ENCODE data around the gene OR10A6.

OR10A6 gene

DNA sequence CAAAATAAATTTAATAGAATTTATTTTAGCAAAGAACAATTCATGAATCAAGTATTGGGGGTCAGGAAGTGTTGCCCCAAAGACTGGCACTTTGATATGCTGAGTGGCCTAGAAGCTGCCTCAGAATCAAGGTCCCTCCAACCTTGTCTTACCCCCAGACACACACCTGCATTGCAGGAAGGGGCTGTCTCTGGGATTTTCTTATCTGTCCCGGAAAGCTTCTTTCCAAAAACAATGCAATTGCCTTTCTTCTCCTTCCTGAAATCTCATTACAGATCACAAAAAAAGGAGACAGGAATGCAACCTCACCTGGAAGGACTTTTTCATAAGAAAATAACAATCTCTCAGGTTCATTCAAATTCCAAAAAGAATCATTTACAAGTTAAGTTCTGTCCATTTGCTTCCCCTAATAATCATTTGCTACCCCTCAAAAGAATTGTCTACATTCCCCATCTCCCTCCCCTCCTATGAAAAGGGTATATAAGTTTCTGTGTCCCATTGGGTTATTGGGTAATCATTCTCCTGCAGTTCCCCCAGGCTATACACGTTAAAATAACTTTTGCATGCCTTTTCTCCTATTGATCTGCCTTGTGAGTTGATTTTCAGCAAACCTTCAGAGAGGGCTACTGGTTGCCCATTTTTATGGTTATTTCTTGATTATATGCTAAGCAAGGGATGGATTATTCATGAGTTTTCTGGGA, 21.3 kb downstream of the OR10A6 start:
- DNase-seq: no peak

DNA sequence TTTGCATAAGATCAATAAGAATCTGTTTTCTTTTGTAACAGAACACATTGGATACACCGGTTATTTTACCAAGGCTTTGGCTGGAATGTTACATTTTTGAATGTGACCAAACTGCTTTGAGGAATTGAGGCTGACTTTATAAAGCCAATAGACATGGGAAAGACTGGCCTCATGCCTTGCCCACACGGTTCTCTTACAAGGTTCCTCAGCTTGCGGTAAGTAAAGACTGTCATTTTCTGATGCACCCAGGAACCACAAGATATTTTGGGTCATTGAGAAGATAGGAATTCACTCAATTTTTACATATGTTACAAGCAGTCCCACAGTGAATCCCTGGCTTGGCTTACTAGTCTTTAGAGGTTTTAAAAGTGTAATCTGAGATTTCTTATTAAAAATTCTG, 23.9 kb downstream of the OR10A6 start:
- no peak for DNase-seq

DNA sequence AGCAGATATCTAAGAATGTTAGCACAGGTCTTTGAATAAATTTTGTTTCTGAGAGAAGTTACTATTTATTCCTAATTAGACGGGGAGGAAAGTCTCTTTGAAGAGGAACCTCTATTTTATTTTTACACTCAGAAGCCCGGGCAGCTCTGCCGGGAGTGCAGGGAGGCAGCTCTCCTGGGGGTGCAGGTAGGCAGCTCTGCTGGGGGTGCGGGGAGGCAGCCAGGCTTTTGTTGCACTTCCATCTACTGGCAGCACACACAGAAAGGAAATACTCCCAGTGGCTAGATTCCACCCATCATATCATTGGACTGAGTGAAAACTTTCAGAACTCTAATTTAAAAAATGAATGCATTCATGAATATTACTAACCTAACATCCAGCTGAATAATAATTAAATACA, 24.6 kb downstream of the OR10A6 start:
- no peak for DNase-seq

DNA sequence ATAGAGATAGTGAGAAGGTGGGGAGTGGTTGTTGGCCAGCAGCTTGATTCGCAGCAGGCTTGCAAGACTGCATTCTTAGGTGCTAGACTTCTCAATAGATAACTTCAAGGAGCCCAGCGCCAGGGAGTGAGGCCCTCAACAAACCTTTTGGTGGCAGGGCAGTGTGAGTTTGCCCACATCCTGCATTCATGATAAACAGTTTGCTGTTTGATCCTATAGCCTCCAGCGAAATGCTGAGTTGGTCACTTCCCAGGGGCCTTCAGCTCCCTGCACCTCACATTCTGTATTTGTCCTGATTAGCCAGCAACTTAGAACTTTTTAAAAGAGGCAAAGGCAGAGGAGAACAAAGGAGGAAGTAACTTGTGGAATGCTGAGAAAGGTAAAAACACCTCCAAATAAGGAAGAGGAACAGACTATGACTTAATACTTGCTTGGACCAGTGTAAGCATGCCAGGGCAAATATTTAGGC, 25.1 kb downstream of the OR10A6 start:
- no peak for DNase-seq

DNA sequence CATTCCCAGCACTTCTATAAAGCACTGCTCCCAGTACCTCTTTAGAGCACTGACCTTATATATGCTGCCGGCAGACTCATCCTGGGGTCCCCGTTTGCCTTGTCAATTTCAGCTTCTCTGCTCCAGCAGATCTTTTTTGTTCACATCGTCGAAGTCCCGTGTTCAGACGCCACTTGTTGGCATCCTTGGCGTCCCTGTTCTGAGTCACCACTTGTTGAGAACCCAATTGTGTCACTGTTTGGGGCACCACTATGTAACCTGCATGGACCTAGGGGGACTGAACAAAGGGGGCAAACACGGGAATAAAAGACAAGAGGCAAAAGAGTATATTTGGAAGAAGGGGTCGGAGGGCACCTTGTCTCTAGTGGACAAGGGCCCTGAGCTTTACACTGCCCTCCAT, 25.5 kb downstream of the OR10A6 start:
- no peak for DNase-seq

DNA sequence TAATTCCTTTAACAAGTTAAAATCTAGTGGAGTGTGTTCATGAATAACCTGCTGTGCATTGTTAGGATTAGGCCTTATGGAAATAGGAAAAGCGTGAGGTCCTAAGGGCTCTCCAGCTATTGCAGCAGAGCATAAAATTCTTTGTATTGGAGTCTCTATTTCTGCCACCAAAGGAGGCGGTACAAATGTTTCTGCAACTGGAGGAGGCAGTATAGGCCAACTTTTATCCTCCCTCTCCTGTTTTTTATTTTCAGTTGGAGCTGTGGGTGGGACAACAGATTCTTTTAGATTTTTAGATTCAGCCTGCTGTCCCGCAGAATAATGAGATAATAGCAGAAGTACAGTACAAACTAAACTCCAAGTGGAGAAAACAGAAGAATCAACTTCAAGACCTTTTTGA, 26.2 kb downstream of the OR10A6 start:
- DNase-seq: no peak

DNA sequence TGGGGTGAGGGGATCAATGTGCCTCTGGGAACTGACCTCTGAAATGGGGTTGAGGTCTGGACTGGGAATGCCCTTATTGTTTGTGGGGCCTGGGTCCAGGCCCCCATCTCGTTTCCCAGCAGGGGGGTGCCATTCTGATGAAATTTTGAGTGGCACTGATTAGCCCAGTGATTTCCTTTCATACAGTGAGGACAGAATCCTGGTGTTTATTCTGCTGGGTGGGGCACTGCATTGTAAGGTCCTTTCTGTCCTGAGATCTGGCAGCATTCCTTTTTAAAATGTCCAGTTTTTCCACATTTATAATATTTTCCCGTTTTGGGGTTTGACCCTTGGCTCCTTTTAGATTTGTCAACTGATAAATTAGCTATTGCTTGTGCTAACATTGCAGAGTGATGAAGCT, 27.1 kb downstream of the OR10A6 start:
- DNase-seq: no peak

DNA sequence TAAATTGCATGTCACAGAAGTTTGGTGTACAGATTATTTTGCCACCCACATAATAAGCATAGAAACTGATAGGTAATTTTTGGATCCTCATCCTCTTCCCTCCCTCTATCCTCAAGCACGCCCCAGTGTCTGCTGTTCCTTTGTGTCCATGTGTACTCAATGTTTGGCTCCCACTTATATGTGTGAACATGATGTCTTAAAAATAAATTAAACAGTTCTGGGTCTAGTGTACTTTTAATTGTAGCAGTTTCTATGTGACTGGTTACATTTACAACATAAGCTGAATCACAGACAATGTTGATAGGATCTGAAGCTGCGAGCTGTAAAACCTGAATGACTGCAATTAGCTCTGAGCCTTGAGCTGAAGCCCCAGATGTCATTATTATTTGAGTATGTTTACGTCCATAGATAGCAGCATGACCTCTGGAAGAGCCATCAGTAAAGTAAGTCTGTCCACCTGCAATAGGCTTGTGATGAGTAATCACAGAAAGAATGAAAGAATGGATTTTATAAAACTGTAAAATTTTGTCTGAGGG, 29.7 kb downstream of the OR10A6 start:
- no peak for DNase-seq

DNA sequence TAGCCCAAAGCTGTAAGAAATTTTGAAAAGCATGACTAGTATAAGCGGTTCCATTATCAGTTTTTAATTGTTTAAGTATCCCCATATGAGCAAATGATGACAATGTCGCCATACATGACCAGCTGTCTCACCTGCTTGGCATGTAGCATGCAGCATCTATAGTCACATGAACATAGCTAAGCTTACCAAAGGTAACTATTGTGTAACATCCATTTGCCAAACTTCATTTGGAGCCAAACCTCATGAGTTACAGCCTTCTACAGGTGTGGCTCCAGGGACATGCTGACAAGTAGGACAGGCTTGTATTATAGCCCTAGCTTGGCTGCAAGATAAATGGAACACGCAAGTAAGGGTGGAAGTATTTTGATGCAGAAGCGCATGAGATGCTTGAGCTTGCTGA, 30.4 kb downstream of the OR10A6 start:
- no peak for DNase-seq

DNA sequence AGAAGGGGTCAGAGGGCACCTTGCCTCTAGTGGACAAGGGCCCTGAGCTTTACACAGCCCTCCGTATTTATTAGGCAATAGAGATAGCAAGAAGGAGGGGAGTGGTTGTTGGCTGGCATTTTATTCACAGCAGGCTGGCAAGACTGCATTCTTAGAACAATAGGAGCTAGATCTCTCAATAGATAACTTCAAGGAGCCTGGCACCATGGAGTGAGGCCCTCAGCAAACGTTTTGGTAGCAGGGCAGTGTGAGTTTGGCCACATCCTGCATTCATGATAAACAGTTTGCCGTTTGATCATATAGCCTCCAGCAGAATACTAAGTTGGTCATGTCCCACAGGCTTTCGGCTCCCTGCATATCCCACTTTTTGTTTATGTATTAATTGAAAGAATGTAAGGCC, 31.6 kb downstream of the OR10A6 start:
- no peak for DNase-seq

DNA sequence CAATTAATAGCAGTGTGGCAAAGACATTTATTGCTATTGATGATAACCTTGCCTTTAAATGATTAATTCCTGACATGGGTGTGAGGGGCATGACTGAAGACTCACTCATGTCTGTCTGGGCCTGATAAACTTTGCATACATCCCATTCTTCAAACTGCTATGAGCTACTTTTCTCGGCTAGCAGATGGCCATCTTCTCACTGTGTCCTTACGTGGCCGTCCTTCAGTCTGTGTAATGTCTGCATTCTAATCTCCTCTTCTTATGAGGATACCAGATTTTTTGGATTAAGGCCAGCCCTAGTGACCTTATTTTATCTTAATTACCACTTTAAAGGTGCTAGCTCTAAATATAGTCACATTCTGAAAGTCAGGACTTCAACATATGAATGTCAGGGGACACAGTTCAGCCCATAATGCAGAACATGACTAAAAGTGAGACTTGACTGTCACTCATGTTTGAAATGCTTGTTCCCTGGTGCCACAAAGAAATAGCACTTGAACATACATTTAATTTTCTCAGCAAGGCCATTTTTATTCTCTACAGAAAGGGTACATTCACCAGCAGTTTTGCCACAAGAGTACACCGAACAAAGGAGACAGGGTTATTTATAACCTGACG, 32.3 kb downstream of the OR10A6 start:
- no peak for DNase-seq

DNA sequence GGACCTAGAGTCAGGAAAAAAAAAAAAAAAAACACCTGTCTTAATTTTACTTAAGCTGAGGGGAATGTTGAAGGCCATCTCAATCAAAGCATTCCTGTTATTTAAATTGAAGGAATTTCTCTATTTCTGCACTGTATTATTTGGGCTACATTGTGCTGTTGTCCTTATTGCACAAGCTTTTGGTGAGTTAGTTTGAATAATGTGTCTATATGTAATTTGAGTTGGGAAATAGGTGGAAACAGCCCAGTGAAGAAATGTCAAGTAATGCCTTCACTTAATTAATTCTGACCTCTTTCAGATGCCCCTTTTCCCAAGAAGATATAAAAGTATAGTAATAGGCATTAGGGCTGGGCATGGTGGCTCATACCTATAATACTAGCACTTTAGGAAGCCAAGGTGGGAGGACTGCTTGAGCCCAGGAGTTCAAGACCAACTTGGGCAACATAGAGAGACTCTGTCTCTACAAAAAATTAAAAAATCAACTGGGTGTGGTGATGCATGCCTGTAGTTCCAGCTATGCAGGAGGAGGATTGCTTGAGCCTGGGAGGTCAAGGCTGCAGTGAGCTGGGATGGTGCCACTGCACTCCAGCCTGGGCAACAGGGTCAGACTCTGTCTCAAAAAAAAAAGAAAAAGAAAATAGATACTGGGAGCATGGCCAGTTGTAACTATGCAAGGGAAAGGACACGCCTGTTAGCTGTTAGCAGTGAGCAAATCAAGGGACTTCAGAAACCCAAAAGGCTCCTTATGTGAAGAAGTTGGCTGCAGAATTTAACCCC, 34.9 kb downstream of the OR10A6 start:
- no peak for DNase-seq

DNA sequence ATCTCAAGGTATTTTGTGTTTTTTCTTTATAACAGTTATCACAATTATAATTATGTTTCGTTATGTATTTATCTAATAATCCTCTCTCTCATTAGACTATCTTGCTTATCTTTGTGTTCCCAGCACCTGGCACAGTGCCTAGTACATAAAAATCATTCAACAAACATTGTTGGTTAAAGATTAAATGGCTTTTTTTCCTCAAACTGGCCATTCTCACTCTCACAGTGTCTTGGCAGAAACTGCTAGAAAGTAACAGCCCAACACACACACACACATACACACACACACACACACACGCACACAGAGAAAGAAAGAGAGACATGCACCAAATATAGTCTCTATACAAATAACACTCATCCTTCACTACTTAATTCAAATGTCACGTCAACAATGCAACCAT, 36.8 kb downstream of the OR10A6 start:
- no peak for DNase-seq

DNA sequence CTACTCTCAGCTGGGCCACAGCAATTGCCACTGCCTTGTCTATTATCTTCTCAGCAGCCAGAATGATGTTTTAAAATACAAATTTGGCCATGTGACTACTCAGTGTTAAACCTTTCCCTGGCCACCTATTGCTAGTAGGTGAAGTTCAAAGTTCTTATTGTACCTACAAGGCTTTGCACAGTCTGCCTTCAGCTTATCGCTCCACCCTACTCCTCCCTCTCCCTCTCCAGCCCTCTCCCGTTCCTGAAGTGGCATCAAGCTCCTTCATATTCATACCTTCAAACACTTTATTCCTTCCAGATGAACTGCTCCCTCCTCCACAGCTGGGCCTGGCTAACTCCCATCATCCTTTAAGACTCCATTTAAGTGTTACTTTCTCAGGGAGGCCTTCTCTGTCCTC, 37.3 kb downstream of the OR10A6 start:
- DNase-seq: no peak

DNA sequence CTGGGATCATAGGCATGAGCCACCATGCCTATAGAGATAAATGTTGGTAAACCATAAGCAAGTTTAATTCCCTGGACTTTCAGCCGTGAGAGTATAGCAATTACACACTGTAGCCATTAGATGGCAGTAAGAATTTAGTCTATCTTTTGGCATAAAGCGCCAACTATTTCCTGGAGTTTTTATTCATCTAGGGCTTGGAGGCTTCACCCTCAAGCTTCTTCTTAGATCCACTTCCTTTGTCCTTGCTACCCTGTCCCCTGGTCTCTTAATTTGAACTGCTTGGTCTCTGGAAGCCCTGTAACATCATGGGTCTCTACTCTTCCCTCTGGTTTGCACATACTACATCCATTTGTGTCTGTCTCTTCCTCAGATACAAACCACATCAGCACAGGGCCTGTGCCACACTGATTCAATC, 38.2 kb downstream of the OR10A6 start:
- no peak for DNase-seq

DNA sequence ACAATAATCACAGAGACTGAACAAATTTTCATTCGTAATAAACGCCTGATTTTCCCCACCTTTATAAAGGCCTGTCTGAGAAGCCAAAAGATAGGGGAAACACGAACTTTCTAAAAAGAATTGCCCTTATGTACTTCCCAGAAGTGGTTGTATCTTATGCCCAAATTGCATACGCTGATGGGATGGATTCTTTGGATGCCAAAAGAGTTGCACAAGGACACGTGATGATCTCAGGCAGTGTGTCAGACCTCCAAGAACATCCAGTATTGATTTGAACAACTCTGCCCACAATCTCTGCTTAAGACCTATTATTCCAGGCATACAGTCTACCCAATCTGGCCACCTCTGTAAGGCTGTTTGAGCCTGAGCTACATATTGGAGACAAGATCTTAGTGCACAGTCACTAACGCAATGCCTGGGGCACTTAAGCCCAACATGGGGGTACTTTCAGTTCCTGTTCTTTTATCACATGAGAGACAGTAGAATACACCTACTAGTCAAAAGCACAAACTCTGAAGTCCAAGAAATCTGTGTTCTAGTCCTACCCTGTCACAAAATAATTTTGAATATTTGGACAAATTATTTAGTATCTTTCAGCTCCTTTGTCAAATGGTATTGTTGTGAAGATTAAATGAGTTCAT, 38.9 kb downstream of the OR10A6 start:
- no peak for DNase-seq

DNA sequence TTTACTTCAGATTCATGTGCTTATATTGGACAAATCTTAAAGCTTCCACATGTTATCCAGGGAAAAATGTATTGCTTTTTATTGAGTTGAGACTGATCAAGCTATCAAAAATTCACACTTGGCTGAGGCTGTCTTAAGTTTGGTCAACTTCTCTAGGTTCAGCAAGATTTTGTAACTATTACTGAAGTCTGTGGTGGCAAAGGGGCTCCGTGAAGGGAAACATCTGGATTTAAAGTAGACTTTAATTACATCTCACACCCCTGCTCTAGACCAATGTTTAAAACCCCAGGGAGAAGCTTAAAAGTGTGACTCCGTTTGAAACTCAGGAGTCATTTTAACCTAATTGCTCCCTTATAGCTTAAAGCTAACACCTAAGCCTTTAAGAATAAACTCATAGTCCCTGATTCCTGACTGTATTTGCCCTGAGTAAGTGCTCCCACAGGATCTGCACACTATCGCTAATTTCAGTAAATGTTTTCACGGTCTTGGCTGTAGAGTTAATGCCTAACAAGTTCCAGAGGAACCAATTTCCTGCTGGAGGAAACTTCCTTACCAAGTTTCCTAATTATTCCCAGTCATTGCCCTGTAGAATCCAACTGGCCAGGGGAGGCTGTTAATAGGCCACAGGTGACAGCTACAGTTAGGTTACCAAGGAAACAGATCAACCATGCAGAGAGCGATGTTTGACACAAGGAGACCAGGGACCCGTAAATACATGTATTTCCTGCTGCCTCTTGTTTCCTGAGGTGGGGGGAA, 40.5 kb downstream of the OR10A6 start:
- DNase-seq: no peak

DNA sequence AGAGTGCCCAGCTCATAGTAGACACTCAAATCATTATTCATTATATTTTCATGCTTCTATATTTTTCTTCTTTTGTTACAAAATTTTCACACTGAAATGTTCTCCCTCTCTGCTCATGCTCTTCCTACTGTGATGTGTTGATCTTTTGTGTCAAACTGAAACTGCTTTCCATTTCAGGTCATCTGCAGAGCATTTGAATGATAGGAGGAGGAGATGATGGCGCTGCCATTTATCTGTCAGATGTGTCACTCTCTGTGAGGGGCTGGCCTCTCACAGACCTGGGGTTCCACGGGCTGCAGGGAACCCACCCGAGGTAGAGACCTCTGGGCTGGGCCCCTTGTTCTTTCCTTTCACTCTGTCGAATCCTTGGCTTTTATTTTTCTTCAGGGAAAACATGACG, 41.1 kb downstream of the OR10A6 start:
- DNase-seq: no peak

DNA sequence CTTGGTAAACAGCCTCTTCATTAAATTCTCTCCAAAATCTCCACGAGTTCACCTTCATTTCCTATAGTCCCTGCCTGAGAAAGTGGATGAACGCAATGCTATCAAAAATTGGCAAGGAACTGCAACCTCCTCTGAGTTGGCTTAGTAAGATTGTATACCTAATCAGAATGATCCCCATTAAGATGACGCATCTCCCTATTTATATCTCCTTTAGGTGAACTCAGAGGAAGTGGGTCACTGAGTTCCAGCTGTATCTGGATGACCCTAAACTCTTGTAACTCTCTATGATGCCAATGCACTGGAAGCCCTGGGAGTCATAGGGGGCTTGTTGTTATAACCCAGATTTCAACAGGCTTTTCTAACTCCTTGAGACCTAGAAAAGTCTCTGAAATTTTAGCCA, 48.2 kb downstream of the OR10A6 start:
- DNase-seq: no peak
